Measurements from ENCODE around the gene WNT1.

The WNT1 gene

DNA sequence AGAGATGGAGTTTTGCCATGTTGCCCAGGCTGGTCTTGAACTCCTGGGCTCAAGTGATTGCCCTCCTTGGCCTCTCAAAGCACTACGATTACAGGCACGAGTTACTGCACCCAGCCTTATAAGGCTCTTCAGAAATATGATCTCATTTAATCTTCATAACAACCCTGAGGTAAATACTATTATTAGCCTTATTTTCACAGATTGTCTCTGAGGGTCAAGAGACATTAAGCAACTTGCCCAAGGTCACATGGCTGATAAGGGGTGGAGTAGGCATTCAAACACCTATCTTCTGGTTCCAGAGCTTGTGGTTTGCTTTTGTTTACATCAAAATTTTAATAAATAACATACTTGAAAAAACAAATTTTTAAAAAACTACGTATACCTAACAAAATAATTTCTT, 35.3 kb downstream of the WNT1 start:
- DNase-seq = no peak

GRCh38 chr12:49014547-49014946, 36.4 kb downstream of the WNT1 start:
- DNase-seq = no peak

GRCh38 chr12:49015196-49015595, 37.1 kb downstream of the WNT1 start:
- DNase-seq = no peak

DNA sequence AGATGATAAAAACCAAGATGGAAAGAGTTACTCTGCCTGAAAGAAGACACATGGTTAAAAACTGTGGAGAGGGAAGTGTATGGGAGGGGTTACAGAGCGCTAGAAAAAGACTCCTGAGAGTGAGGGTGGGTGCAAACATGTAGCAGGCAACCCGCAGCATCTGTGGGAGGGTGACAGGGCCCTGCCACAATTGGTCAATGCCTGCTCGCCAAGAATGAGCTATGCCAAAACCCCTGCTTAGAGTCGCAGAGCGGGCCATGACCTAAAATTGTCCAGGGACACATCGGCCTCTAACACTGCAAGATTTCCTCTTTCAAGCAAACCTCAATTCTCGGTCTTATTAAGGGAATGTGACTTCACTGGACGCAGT, 39.8 kb downstream of the WNT1 start:
- DNase-seq = no peak

GRCh38 chr12:49018261-49019119, 40.4 kb downstream of the WNT1 start, which contains the start of gene PRKAG1:
Gene PRKAG1 (minus strand): TSS chr12:49018776. CDS start chr12:49018740, 36 bp downstream.
- DNase-seq = peak; percentile 78

DNA sequence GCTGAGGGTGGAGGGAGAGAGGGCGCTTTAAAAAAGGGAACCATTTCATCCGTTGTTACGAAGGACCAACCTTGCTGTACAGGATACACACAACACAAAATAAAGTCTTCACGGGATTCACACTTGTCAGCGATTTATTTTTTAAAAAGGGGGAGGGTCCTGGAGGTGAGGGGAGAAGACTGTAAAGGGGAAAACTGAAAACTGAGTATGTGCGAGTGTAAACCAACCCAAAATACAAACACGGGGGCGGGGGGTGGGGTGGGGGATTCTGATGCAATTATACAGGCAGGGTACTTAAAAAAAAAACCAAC, 41.0 kb downstream of the WNT1 start:
- no peak for DNase-seq

- DNase-seq = no peak
Measured at GRCh38 chr12:49019443-49020324, 41.6 kb downstream of the WNT1 start.

DNA sequence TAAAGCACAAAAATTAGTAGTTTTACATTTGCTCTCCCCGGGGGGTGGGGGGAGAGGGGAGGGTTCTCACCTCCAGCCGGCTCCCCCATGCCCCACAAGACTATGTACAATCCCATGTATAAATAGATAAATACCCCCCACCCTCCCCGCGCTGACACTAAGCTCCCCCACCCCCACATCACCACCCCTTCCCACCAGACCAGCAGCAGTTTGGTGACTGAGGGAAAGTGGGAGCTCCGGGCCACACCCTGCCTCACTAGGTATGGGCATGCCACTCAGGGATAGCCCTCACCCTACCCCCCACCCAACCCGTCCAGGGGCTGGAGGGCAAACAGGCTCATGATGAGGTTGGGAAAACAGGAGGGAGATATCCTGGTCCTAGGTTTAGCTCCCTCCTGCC, 42.3 kb downstream of the WNT1 start:
- no peak for DNase-seq

- DNase-seq = no peak
Measured at GRCh38 chr12:49021292-49021915, 43.3 kb downstream of the WNT1 start.

DNA sequence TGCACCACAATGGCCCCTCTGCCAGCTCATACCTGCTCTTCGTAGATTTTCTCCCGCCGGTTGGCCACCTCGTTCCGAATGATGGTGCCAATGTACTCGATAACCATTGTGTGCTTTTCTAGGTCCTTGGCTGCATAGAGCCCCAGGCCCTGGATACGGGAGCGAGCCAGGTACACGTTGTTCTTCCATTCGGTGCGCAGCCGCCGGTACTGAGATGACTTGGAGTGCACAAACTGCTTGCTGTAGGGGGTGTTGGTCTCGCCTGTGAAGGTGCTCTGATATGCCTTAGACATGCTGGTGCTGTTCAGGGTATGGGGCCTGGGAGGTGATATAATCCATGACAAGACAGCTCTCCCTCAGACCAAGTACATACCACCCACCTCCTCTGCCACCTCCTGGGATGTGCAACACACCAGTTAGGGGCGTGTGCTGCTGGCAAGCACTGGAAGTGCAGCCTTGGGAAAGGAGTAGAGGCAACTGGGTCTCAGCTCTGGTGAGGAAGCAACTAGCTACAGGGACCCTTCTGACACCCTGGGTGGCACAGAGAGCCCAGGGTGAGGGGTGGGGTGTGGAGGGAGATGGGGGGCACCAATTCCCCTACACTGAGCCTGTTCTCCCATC, 44.5 kb downstream of the WNT1 start:
- no peak for DNase-seq

- no peak for DNase-seq
Measured at GRCh38 chr12:49023812-49024211, 45.7 kb downstream of the WNT1 start.

DNA sequence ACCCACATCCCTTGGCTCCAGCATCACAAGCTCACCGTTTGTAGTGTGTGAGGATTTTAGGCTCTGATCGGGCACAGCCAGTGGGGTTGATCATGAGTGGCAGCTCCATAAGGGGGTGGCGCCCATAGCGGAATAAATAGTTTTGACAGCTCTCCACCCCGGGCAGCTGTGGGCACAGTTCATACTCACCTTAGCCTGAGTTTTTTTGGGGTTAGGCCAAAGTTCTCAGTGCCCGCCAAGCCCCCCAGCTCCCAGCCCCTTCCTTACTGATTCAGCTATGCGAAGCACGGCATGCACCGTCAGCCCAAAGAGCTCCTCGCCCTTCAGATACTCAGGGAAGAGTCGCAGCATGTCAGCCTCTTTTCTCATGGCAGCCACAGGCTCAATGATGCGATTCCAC, 46.4 kb downstream of the WNT1 start:
- DNase-seq = no peak

- no peak for DNase-seq
Measured at GRCh38 chr12:49025463-49025862, 47.3 kb downstream of the WNT1 start.

DNA sequence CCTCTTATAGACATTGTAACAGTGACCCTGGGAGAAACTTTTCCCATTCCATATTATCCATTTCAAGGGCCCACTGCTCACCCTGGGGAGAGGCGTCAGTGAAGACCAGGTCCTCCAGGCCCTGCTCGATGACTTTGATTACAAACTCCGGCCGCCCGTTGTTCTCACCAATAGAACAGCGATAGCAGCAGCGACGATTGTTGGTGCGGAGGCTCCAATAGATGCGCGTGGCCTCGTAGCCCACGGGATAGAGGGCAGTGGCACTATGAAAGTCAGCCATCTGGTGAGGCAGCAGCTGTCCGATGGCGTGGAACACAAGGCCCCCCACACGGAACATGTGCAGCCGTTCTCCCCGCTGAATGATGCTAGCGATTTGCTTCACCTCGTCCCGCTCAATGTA, 48.0 kb downstream of the WNT1 start:
- no peak for DNase-seq

GRCh38 chr12:49026678-49027480, 48.8 kb downstream of the WNT1 start:
- no peak for DNase-seq

DNA sequence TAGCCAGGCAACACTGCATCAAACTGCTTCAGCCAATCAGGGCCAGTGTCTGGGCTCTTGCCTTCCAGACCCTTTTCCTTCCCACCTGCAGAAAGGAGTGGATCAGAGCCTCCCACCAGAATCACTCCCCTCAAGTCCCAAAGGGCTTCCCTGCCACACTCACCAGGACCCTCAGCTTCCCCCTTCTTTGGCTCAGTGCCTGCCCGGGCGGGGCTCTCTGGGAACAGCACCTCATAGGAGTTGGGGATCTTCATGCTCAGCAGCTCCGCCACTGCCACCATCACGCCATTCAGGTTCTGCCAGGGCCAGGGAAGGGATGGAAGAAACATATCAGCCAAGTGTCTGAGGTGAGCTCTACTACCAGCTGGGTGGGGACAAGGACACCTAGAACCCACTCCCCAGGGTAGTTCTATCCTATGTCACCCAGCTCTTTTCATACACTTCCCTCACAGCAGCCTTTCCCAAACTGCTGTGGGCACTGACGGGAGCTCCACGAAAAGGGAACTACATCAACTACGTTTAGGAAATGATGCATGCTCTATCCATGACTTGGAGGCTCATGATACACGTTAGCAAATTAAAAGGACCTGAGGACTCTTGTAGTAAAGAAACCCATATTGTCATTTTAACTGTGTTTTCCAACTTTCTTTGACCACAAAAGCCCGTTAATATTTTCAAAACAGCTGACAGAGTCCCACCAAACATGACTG, 49.9 kb downstream of the WNT1 start:
- DNase-seq = no peak

DNA sequence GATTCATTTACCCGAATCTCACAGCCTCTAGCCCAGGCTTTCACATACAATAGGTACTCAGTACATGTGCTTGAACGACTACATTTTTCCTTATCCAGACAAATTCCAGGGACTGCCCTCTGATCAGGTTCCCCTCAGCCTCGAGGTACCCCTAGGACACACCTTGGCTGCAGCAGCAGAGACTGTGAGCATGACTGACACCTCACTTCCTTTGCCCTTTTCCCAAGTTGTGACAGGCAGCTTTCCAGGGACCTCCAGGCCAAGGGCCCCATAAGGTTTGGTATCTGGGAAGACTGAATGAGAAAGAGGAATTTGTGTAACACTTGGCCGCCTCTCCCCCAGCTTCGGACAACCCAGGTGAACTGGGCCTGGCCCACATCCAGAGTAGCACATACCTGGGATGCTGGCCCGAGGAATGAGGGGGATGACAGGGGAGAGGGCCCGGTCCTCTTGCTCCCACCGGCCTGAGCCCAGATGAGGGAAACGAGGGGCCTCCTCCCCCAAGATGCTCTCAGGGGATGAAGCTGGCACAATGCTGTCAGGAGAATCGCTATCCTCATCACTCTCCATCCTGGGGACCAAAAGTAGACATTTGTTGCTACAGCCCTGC, 50.6 kb downstream of the WNT1 start:
- no peak for DNase-seq

DNA sequence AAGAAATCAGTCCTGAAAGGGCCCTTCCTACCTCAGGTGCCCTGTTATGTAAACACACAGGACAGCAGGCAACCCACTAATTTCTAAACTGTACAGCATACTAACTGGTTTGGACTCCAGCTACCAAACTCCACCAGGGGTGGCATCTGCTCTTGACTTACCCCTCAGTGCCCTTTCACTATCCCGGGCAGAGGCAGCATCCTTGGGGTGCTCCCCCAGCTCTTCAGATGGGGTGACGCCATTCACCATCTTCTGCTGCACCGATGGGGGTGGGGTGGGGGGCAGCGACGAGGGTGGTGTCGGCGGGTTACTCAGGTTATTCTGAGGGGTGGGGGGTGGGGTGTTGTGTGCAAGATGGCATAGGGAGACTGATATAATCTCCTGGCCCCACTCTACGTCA, 52.0 kb downstream of the WNT1 start:
- no peak for DNase-seq

DNA sequence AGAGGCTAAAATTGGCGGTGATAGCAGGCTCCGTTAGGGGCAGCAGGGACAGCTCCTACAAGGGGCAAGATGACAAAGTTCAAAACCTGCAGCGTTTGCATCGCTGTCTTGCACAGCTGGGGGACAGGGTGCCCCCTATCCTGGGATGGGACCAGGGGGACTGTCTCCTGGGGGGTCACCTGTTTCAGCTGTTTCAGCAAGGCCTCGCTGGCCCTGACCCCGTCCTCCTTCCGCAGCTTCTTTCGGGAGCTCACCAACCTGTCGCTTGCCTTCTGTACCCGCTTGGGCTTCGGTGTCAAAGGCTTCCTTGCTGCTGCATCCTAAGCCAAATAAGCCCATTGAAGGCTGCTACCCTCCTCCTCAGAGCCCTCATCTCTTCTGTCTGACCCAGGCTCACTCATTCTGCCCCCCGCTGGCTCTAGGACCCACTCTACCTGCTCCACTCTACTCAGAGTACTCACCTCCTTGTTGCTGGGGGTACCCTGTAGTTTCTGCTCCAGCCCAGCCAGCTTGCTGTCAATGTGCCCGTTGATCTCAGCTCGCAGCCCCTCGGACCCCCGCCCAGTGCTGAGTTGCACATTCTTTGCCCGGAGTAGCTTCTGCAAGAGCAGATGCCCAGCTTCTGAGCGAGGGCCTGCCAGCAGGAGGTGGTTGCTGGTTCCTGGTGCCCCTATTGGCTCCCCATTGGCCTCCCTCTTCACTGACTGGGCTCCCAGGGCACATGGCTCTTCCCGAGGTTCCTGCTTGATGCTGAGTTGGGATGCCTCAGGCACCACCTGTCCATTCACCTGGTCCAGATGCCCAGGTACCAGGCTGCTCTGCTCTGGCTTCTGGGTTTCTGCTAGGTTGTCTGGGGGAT, 52.8 kb downstream of the WNT1 start:
- no peak for DNase-seq

- DNase-seq = no peak
Measured at GRCh38 chr12:49031573-49032161, 53.5 kb downstream of the WNT1 start.
